IMR-90 (cell line): Measurements from ENCODE around the gene MRPL10.

Experiments used
- BHLHE40 ChIP-seq: fragments of 150-350 bp; IDR thresholded peaks from 2 replicates; pipeline ENCODE4 v1.6.1; 2016; ENCODE audit warnings: mild to moderate bottlenecking, low read depth, low read length
- CEBPB ChIP-seq: IDR thresholded peaks from 2 replicates; pipeline ENCODE4 v1.6.1; 2012; ENCODE audit warnings: low read depth, low read length, improper control_type of control experiment
- CTCF ChIP-seq: conservative IDR thresholded peaks from 2 replicates; pipeline ENCODE4 v1.5.1; 2012; ENCODE audit warnings: mild to moderate bottlenecking, low read depth, low read length, improper control_type of control experiment
- MXI1 ChIP-seq: IDR thresholded peaks from 2 replicates; pipeline ENCODE4 v1.6.1; 2012; ENCODE audit warnings: low read depth, mild to moderate bottlenecking, low read length, moderate library complexity, borderline replicate concordance
- POLR2A ChIP-seq: IDR thresholded peaks from 2 replicates; pipeline ENCODE4 v1.6.1; 2012; ENCODE audit warnings: mild to moderate bottlenecking, low read depth, low read length
- RAD21 ChIP-seq: IDR thresholded peaks from 2 replicates; pipeline ENCODE4 v1.6.1; 2012; ENCODE audit warnings: low read length, improper control_type of control experiment
- USF2 ChIP-seq: fragments of 150-350 bp; IDR thresholded peaks from 2 replicates; pipeline ENCODE4 v1.6.1; 2017; ENCODE audit warnings: mild to moderate bottlenecking, antibody characterized with exemption, low read length, low read depth

- no peak for TF ChIP-seq CTCF
- no peak for TF ChIP-seq CEBPB
- no peak for TF ChIP-seq POLR2A
- TF ChIP-seq USF2 = no peak
- no peak for TF ChIP-seq RAD21
- TF ChIP-seq MXI1 = no peak
- TF ChIP-seq BHLHE40 = no peak
Measured at GRCh38 chr17:47801906-47802305, 29.4 kb downstream of the MRPL10 start.
